ENCODE data around the gene SUPT5H.

SUPT5H gene

GRCh38 chr19:39422020-39422419 lies 23.4 kb upstream of the SUPT5H start:
- TF ChIP-seq CTCF (IDR thresholded peaks at IDR 0.05; ENCODE audit: borderline replicate concordance, insufficient read depth, low read depth, low read length) = no peak
- H3K4me3 ChIP-seq (ENCODE audit: low read depth, low read length) = no peak overlapping the region

GRCh38 chr19:39423258-39424086 lies 21.9 kb upstream of the SUPT5H start:
- H3K4me3 ChIP-seq (ENCODE audit: low read depth, low read length) = no peak overlapping the region
- TF ChIP-seq CTCF (IDR thresholded peaks at IDR 0.05; ENCODE audit: borderline replicate concordance, insufficient read depth, low read depth, low read length) = no peak

- no peak overlapping the region for H3K4me3 ChIP-seq (ENCODE audit: low read depth, low read length)
- no peak for TF ChIP-seq CTCF (IDR thresholded peaks at IDR 0.05; ENCODE audit: borderline replicate concordance, insufficient read depth, low read depth, low read length)
Observed at GRCh38 chr19:39424934-39425333, 20.4 kb upstream of the SUPT5H start.

GRCh38 chr19:39425744-39426143 lies 19.6 kb upstream of the SUPT5H start:
- no peak for TF ChIP-seq CTCF (IDR thresholded peaks at IDR 0.05; ENCODE audit: borderline replicate concordance, insufficient read depth, low read depth, low read length)
- H3K4me3 ChIP-seq (ENCODE audit: low read depth, low read length) = no peak overlapping the region

GRCh38 chr19:39426170-39426569 lies 19.2 kb upstream of the SUPT5H start:
- TF ChIP-seq CTCF (IDR thresholded peaks at IDR 0.05; ENCODE audit: borderline replicate concordance, insufficient read depth, low read depth, low read length) = no peak
- no peak overlapping the region for H3K4me3 ChIP-seq (ENCODE audit: low read depth, low read length)

GRCh38 chr19:39427707-39428106 lies 17.7 kb upstream of the SUPT5H start:
- no peak for TF ChIP-seq CTCF (IDR thresholded peaks at IDR 0.05; ENCODE audit: borderline replicate concordance, insufficient read depth, low read depth, low read length)

More at GRCh38 chr19:39427707-39428106, 17.7 kb upstream of the SUPT5H start:
- no peak overlapping the region for H3K4me3 ChIP-seq (ENCODE audit: low read depth, low read length)

Data from GM12875 (cell line).